D721Med (cell line): ENCODE results near the gene CLPX.
A peak's percentile ranks its signal among the peaks of the same experiment; 100 is the strongest.
"Not testable (repeated sequence)": the region's sequence is repeated elsewhere in the genome, so short reads cannot be mapped to it uniquely, and the experiment has no call there.

Experiments used
- DNase-seq: peaks from one replicate; pipeline ENCODE4 v3.0.0; 2011; ENCODE audit warnings: low spot score; ENCODE audit not compliant: insufficient read length
- FAIRE-seq: peaks from 2 replicates; lab custom pipeline; 2011; peaks lifted over from hg19 to GRCh38; lab: Jason Lieb, UNC
- CTCF ChIP-seq: IDR thresholded peaks from 2 replicates; pipeline ENCODE4 v1.5.1; 2012; ENCODE audit warnings: mild to moderate bottlenecking, control low read depth; ENCODE audit not compliant: insufficient read depth; ENCODE audit errors: missing control alignments

CLPX gene

GRCh38 chr15:65154720-65155119, 30.4 kb downstream of the CLPX start:
- no peak for FAIRE-seq
- TF ChIP-seq CTCF, result no peak
- no peak for DNase-seq

GRCh38 chr15:65147902-65148301, 37.2 kb downstream of the CLPX start:
- no peak for TF ChIP-seq CTCF
- DNase-seq, result no peak
- FAIRE-seq, result no peak

- no peak for TF ChIP-seq CTCF
- FAIRE-seq, result no peak
- no peak for DNase-seq
Observed at GRCh38 chr15:65146438-65146837, 38.7 kb downstream of the CLPX start.

GRCh38 chr15:65138631-65139030, 46.5 kb downstream of the CLPX start:
- not testable (repeated sequence) for DNase-seq, FAIRE-seq

- FAIRE-seq, DNase-seq: not testable (repeated sequence)
Observed at GRCh38 chr15:65137893-65138292, 47.2 kb downstream of the CLPX start.

GRCh38 chr15:65137089-65137488, 48.1 kb downstream of the CLPX start:
- DNase-seq, FAIRE-seq: not testable (repeated sequence)

GRCh38 chr15:65134538-65134937, 50.6 kb downstream of the CLPX start:
- no peak for FAIRE-seq
- DNase-seq, result no peak
- no peak for TF ChIP-seq CTCF

- TF ChIP-seq CTCF, result no peak
- DNase-seq (peak; percentile 94), FAIRE-seq (peak; percentile 67)
Observed at GRCh38 chr15:65133548-65134200, 51.5 kb downstream of the CLPX start, which contains the start of gene PDCD7. Gene PDCD7 (minus strand): TSS chr15:65133808. CDS start chr15:65133781, 27 bp downstream.

GRCh38 chr15:65132878-65133547, 52.1 kb downstream of the CLPX start:
- FAIRE-seq (no peak), DNase-seq (no peak)
- no peak for TF ChIP-seq CTCF
